GM18868 (cell line): Measurements from ENCODE around the gene ZNF473.

Experiments used
- ATAC-seq: cut with Tn5 transposase; IDR thresholded peaks from one replicate; pipeline ENCODE4 v1.9.1; 2021; ENCODE audit warnings: mild to moderate bottlenecking, moderate library complexity; ENCODE audit not compliant: unreplicated experiment

The ZNF473 gene

GRCh38 chr19:50003254-50003788 is 22.5 kb upstream of the ZNF473 start:
- ATAC-seq = no peak

- no peak for ATAC-seq
Measured at GRCh38 chr19:50003810-50004419, 21.9 kb upstream of the ZNF473 start.

- ATAC-seq = no peak
Measured at GRCh38 chr19:50005428-50005827, 20.4 kb upstream of the ZNF473 start.

GRCh38 chr19:50007170-50007569 is 18.6 kb upstream of the ZNF473 start:
- no peak for ATAC-seq

GRCh38 chr19:50007947-50008346 is 17.9 kb upstream of the ZNF473 start:
- no peak for ATAC-seq

- ATAC-seq = no peak
Measured at GRCh38 chr19:50008532-50008931, 17.3 kb upstream of the ZNF473 start.

- ATAC-seq = no peak
Measured at GRCh38 chr19:50016225-50016807, 9.5 kb upstream of the ZNF473 start.

- ATAC-seq = no peak
Measured at GRCh38 chr19:50020481-50020880, 5.3 kb upstream of the ZNF473 start.

- no peak for ATAC-seq
Measured at GRCh38 chr19:50022823-50023222, 3.0 kb upstream of the ZNF473 start.

GRCh38 chr19:50024719-50025021 is 1.1 kb upstream of the ZNF473 start:
- no peak for ATAC-seq

GRCh38 chr19:50025022-50025793 is 597 bp upstream of the ZNF473 start, which contains the start of gene VRK3:
Gene VRK3, minus strand, starts transcription at chr19:50025372. Its CDS starts 9,210 bp downstream, at chr19:50016162.
- ATAC-seq = peak; percentile 79

- ATAC-seq = no peak
Measured at GRCh38 chr19:50026550-50026906, 723 bp downstream of the ZNF473 start.

GRCh38 chr19:50030225-50030624 is 4.4 kb downstream of the ZNF473 start:
- no peak for ATAC-seq

GRCh38 chr19:50030937-50031336 is 5.1 kb downstream of the ZNF473 start:
- ATAC-seq = no peak

GRCh38 chr19:50036908-50037307 is 11.1 kb downstream of the ZNF473 start:
- no peak for ATAC-seq

- ATAC-seq = no peak
Measured at GRCh38 chr19:50039968-50040367, 14.2 kb downstream of the ZNF473 start.

GRCh38 chr19:50040967-50041366 is 15.2 kb downstream of the ZNF473 start:
- no peak for ATAC-seq

GRCh38 chr19:50042363-50043024 is 16.7 kb downstream of the ZNF473 start:
- ATAC-seq = no peak

GRCh38 chr19:50043967-50044366 is 18.2 kb downstream of the ZNF473 start:
- no peak for ATAC-seq

GRCh38 chr19:50044922-50045321 is 19.1 kb downstream of the ZNF473 start:
- ATAC-seq = no peak

GRCh38 chr19:50046649-50047503 is 21.1 kb downstream of the ZNF473 start:
- ATAC-seq = no peak
